HK-2 (cell line): ENCODE results near the gene KBTBD6.
A peak's percentile ranks its signal among the peaks of the same experiment; 100 is the strongest.
"Not testable (repeated sequence)": the region's sequence is repeated elsewhere in the genome, so short reads cannot be mapped to it uniquely, and the experiment has no call there.

Source experiments
- DNase-seq: peaks from one replicate; pipeline ENCODE4 v3.0.0-alpha.2; 2018; ENCODE audit not compliant: unreplicated experiment

KBTBD6 gene

GRCh38 chr13:41132512-41133152 lies at the start of gene KBTBD6:
KBTBD6 (minus strand) TSS chr13:41132802; CDS start chr13:41132511, 291 bp downstream.
- peak; percentile 92 for DNase-seq

GRCh38 chr13:41182231-41182630 lies 49.6 kb upstream of the KBTBD6 start:
- no peak for DNase-seq

GRCh38 chr13:41179593-41180250 lies 47.1 kb upstream of the KBTBD6 start:
- no peak for DNase-seq

GRCh38 chr13:41178040-41178439 lies 45.4 kb upstream of the KBTBD6 start:
- no peak for DNase-seq

- no peak for DNase-seq
These were observed 45.0 kb upstream of the KBTBD6 start for GRCh38 chr13:41177616-41178015.

GRCh38 chr13:41175576-41175975 lies 43.0 kb upstream of the KBTBD6 start:
- not testable (repeated sequence) for DNase-seq

- no peak for DNase-seq
These were observed 29.5 kb upstream of the KBTBD6 start for GRCh38 chr13:41162151-41162550.

- DNase-seq, result no peak
These were observed 26.6 kb upstream of the KBTBD6 start for GRCh38 chr13:41159174-41159573.

- DNase-seq, result no peak
These were observed 24.6 kb upstream of the KBTBD6 start for GRCh38 chr13:41157048-41157717.

GRCh38 chr13:41156620-41157019 lies 24.0 kb upstream of the KBTBD6 start:
- DNase-seq, result no peak

GRCh38 chr13:41154042-41154441 lies 21.4 kb upstream of the KBTBD6 start:
- no peak for DNase-seq

- no peak for DNase-seq
These were observed 19.4 kb upstream of the KBTBD6 start for GRCh38 chr13:41152005-41152404.

- no peak for DNase-seq
These were observed 17.5 kb upstream of the KBTBD6 start for GRCh38 chr13:41150058-41150457.

GRCh38 chr13:41148419-41149283 lies 16.0 kb upstream of the KBTBD6 start:
- no peak for DNase-seq

GRCh38 chr13:41145136-41145908 lies 12.7 kb upstream of the KBTBD6 start:
- no peak for DNase-seq

GRCh38 chr13:41144576-41144975 lies 12.0 kb upstream of the KBTBD6 start:
- no peak for DNase-seq

GRCh38 chr13:41139296-41139966 lies 6.8 kb upstream of the KBTBD6 start:
- DNase-seq, result no peak

- no peak for DNase-seq
These were observed 5.3 kb upstream of the KBTBD6 start for GRCh38 chr13:41137951-41138350.

- DNase-seq, result no peak
These were observed 4.6 kb upstream of the KBTBD6 start for GRCh38 chr13:41137241-41137640.

- no peak for DNase-seq
These were observed 3.9 kb upstream of the KBTBD6 start for GRCh38 chr13:41136396-41137031.
